MM.1S (cell line): ENCODE data around the gene TBC1D10A.

Source experiments
- DNase-seq: peaks from one replicate; pipeline ENCODE4 v3.0.0-alpha.2; 2015
- H2AFZ ChIP-seq: fragments of 300-600 bp; sonication (generic); 2 replicates; pipeline ENCODE4 v1.6.0; 2016; ENCODE audit warnings: antibody characterized with exemption, low read length
- H3F3A ChIP-seq: fragments of 300-600 bp; sonication (generic); 2 replicates; pipeline ENCODE4 v1.6.1; 2016; ENCODE audit warnings: mild to moderate bottlenecking, antibody characterized with exemption, low read length, moderate library complexity, mixed read lengths; ENCODE audit not compliant: insufficient read depth
- H3K27ac ChIP-seq: fragments of 300-600 bp; sonication (generic); 2 replicates; pipeline ENCODE4 v1.5.1; 2016; ENCODE audit warnings: mild to moderate bottlenecking, low read length
- H3K27me3 ChIP-seq: fragments of 300-600 bp; sonication (generic); replicated peaks from 2 replicates; pipeline ENCODE4 v1.6.0; 2016; ENCODE audit warnings: low read length; ENCODE audit not compliant: insufficient read depth
- H3K36me3 ChIP-seq: fragments of 300-600 bp; sonication (generic); replicated peaks from 2 replicates; pipeline ENCODE4 v1.6.1; 2016; ENCODE audit warnings: mild to moderate bottlenecking, low read length, mixed read lengths; ENCODE audit not compliant: insufficient read depth
- H3K4me1 ChIP-seq: fragments of 300-600 bp; sonication (generic); 2 replicates; pipeline ENCODE4 v1.6.1; 2016; ENCODE audit warnings: low read length, mixed read lengths
- H3K4me2 ChIP-seq: fragments of 300-600 bp; sonication (generic); 2 replicates; pipeline ENCODE4 v1.6.0; 2016; ENCODE audit warnings: low read depth, low read length
- H3K4me3 ChIP-seq: fragments of 300-600 bp; sonication (generic); 2 replicates; pipeline ENCODE4 v1.5.1; 2016; ENCODE audit warnings: low read length, mixed read lengths
- H3K79me2 ChIP-seq: fragments of 300-600 bp; sonication (generic); 2 replicates; pipeline ENCODE4 v1.6.1; 2016; ENCODE audit warnings: mixed run types, low read length, mixed read lengths
- H3K9ac ChIP-seq: fragments of 300-600 bp; sonication (generic); 2 replicates; pipeline ENCODE4 v1.6.1; 2016; ENCODE audit warnings: low read length, mixed read lengths
- H3K9me2 ChIP-seq: fragments of 300-600 bp; sonication (generic); replicated peaks from 2 replicates; pipeline ENCODE4 v1.6.1; 2016; ENCODE audit warnings: mild to moderate bottlenecking, low read length, mixed read lengths; ENCODE audit not compliant: insufficient read depth
- H3K9me3 ChIP-seq: fragments of 300-600 bp; sonication (generic); replicated peaks from 2 replicates; pipeline ENCODE4 v1.6.1; 2016; ENCODE audit warnings: mild to moderate bottlenecking, low read length, mixed read lengths; ENCODE audit not compliant: insufficient read depth
- H4K20me1 ChIP-seq: fragments of 300-600 bp; sonication (generic); 2 replicates; pipeline ENCODE4 v1.6.1; 2016; ENCODE audit warnings: mild to moderate bottlenecking, low read length, moderate library complexity, mixed read lengths; ENCODE audit not compliant: insufficient read depth
- CTCF ChIP-seq: fragments of 300-600 bp; sonication (generic); IDR thresholded peaks from 2 replicates; pipeline ENCODE4 v1.5.1; 2016; ENCODE audit warnings: antibody characterized with exemption, low read length, mixed read lengths
- EZH2 ChIP-seq: fragments of 300-600 bp; sonication (generic); optimal IDR thresholded peaks from 2 replicates; pipeline ENCODE3; 2017; ENCODE audit warnings: low read depth, mild to moderate bottlenecking, antibody characterized with exemption, low read length, mixed read lengths
- EZH2phosphoT487 ChIP-seq: fragments of 300-600 bp; sonication (generic); IDR thresholded peaks from 2 replicates; pipeline ENCODE4 v1.6.1; 2018; ENCODE audit warnings: antibody characterized with exemption, low read length

TBC1D10A gene

GRCh38 chr22:30304495-30305244 lies 22.1 kb downstream of the TBC1D10A start:
- H3K9me3 ChIP-seq, result no peaks in the 10 kb centered on the region
- H3K9ac ChIP-seq, result 0 out of 2 replicates have a peak overlapping the region, but pooled peaks have one; percentile 48
- TF ChIP-seq CTCF, result no peak
- TF ChIP-seq EZH2phosphoT487, result no peak
- no peak for TF ChIP-seq EZH2
- peak overlapping the region; percentile 76; the same call in 1 of the 2 replicates for H3K27ac ChIP-seq
- H3K79me2 ChIP-seq, result peaks cover 44% of the 10 kb centered on the region
- H3K27me3 ChIP-seq, result no peaks in the 10 kb centered on the region
- H3K9me2 ChIP-seq, result no peaks in the 10 kb centered on the region
- no peak overlapping the region for H3K4me3 ChIP-seq
- peaks cover 65% of the 10 kb centered on the region for H3K4me1 ChIP-seq
- no peak for DNase-seq
- H3K36me3 ChIP-seq, result no peaks in the 10 kb centered on the region
- no peaks in the 10 kb centered on the region for H4K20me1 ChIP-seq
- H3K4me2 ChIP-seq, result peak overlapping the region; percentile 87
- no peak overlapping the region for H2AFZ ChIP-seq
- H3F3A ChIP-seq, result peaks cover 21% of the 10 kb centered on the region

- Histone ChIP-seq H3K9me3 (no peaks in the 10 kb centered on the region), H3K9ac (no peak overlapping the region), H3K9me2 (no peaks in the 10 kb centered on the region), H3K36me3 (no peaks in the 10 kb centered on the region), H4K20me1 (no peaks in the 10 kb centered on the region), H3F3A (peaks cover 19% of the 10 kb centered on the region), H3K27me3 (no peaks in the 10 kb centered on the region), H3K79me2 (peaks cover 27% of the 10 kb centered on the region), H3K4me3 (no peak overlapping the region), H3K4me2 (peak overlapping the region; percentile 33; the same call in 1 of the 2 replicates), H3K4me1 (peaks cover 48% of the 10 kb centered on the region), H3K27ac (peak overlapping the region; percentile 48; the same call in 1 of the 2 replicates), H2AFZ (no peak overlapping the region)
- DNase-seq, result no peak
- no peak for TF ChIP-seq EZH2
- TF ChIP-seq CTCF, result no peak
- no peak for TF ChIP-seq EZH2phosphoT487
These were observed 24.0 kb downstream of the TBC1D10A start for GRCh38 chr22:30302810-30303138.

- H3K27me3 ChIP-seq, result no peaks in the 10 kb centered on the region
- no peaks in the 10 kb centered on the region for H3K36me3 ChIP-seq
- no peaks in the 10 kb centered on the region for H3K9me3 ChIP-seq
- no peak for DNase-seq
- peak overlapping the region; percentile 33 for H3K4me2 ChIP-seq
- peaks cover 44% of the 10 kb centered on the region for H3K4me1 ChIP-seq
- H2AFZ ChIP-seq, result no peak overlapping the region
- H4K20me1 ChIP-seq, result no peaks in the 10 kb centered on the region
- H3K79me2 ChIP-seq, result peaks cover 21% of the 10 kb centered on the region
- peak overlapping the region; percentile 48; the same call in 1 of the 2 replicates for H3K27ac ChIP-seq
- TF ChIP-seq EZH2, result no peak
- no peak for TF ChIP-seq CTCF
- TF ChIP-seq EZH2phosphoT487, result no peak
- no peak overlapping the region for H3K4me3 ChIP-seq
- H3F3A ChIP-seq, result peaks cover 19% of the 10 kb centered on the region
- H3K9ac ChIP-seq, result no peak overlapping the region
- no peaks in the 10 kb centered on the region for H3K9me2 ChIP-seq
These were observed 24.5 kb downstream of the TBC1D10A start for GRCh38 chr22:30301995-30302809.
